ENCODE data around the gene TSPAN19. TPM values are rescaled to one million over a fixed set of nuclear protein-coding genes. Genes with fewer than 3 reads are reported as not detected.
A peak's percentile ranks its signal among the peaks of the same experiment; 100 is the strongest.

TSPAN19 gene
- total RNA-seq: not detected
- long read RNA-seq: 0 reads

DNA sequence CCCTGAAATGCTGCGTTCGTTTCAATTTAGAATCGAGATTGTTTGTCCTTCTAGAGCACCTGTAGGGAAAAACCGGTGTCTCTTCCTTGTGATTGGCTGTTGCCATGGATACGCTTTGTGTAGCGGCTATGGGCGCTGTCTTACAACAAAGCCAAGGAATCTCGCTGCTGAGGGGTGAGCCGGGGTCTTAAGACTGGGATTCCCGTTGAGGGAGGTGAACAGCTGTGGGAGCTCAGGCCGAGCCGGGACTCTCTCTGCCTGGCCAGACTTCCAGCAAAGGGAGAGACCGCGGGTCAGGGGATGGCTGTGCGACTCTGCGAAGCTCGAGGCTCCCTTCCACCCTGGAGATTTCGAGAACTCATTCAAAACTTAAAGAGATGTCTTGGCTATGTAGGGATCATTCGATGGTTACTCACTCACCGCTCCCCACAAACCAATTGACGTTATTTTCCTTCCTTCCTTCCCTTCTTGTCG, at the start of gene TSPAN19, which contains the start of gene LRRIQ1:
Gene TSPAN19 (minus strand): TSS at position 44 of the 474 bp plus-strand sequence. CDS start 6,331 bp downstream, outside the sequence.
Gene LRRIQ1 (plus strand): TSS at position 118 of the 474 bp plus-strand sequence. CDS start 1,826 bp downstream, outside the sequence.
- intact Hi-C loops (cut with DNase I): no loop called here

DNA sequence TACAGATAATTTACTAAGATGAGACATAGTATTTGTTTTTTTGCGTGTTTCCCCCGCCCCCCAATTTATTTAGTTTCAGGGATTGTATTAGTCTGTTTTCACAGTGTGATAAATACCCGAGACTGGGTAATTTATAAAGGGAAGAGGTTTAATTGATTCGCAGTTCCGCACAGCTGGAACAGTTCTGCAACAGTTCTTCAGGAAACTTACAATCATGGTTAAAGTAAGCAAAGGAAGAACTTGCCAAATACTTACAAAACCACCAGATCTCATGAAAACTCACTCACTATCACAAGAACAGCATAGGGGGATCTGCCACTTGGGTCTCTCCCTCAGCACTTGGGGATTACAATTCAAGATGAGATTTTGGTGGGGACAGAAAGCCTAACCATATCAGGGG, 49.0 kb upstream of the TSPAN19 start:
- Histone ChIP-seq H3K27ac (no peak overlapping the region), H3K36me3 (no peaks in the 10 kb centered on the region), H3K9me3 (no peaks in the 10 kb centered on the region), H3K4me1 (no peaks in the 10 kb centered on the region), H3K4me3 (no peak overlapping the region), H3K27me3 (no peaks in the 10 kb centered on the region)
- TF ChIP-seq POLR2A (IDR thresholded peaks at IDR 0.05): no peak
- TF ChIP-seq, protein P1, sequence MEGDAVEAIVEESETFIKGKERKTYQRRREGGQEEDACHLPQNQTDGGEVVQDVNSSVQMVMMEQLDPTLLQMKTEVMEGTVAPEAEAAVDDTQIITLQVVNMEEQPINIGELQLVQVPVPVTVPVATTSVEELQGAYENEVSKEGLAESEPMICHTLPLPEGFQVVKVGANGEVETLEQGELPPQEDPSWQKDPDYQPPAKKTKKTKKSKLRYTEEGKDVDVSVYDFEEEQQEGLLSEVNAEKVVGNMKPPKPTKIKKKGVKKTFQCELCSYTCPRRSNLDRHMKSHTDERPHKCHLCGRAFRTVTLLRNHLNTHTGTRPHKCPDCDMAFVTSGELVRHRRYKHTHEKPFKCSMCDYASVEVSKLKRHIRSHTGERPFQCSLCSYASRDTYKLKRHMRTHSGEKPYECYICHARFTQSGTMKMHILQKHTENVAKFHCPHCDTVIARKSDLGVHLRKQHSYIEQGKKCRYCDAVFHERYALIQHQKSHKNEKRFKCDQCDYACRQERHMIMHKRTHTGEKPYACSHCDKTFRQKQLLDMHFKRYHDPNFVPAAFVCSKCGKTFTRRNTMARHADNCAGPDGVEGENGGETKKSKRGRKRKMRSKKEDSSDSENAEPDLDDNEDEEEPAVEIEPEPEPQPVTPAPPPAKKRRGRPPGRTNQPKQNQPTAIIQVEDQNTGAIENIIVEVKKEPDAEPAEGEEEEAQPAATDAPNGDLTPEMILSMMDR (IDR thresholded peaks at IDR 0.05): no peak
- ATAC-seq (no peak), DNase-seq (no peak)
- WGBS (ENCODE audit: insufficient coverage, low coverage, low lambda C conversion rate, missing lambda C conversion rate): 56% methylated on average over 5 of the region's 5 CpGs
- intact Hi-C loops (cut with DNase I): no loop called here

More for the DNA sequence above, at the start of gene TSPAN19, which contains the start of gene LRRIQ1:
- WGBS (ENCODE audit: insufficient coverage, low coverage, low lambda C conversion rate, missing lambda C conversion rate): 5% methylated on average over 11 of the region's 22 CpGs
- DNase-seq (peak; percentile 22 to 54 (median 48)), ATAC-seq (peak; percentile 55 to 90 (median 77))
- H3K9me3 ChIP-seq: no peaks in the 10 kb centered on the region
- TF ChIP-seq, protein P1 (IDR thresholded peaks at IDR 0.05): no peak
- no peak for TF ChIP-seq POLR2A (IDR thresholded peaks at IDR 0.05)
- H3K27me3 ChIP-seq: peaks cover 0 to 10% of the 10 kb centered on the region in 2 donors
- no peaks in the 10 kb centered on the region for H3K36me3 ChIP-seq
- no peak within 1 kb of the TSS for H3K27ac ChIP-seq
- peak within 1 kb of the TSS; percentile 9 to 56 (median 30) for H3K4me3 ChIP-seq
- H3K4me1 ChIP-seq: peaks cover 0 to 5% (median 0%) of the 10 kb centered on the region in 4 donors

DNA sequence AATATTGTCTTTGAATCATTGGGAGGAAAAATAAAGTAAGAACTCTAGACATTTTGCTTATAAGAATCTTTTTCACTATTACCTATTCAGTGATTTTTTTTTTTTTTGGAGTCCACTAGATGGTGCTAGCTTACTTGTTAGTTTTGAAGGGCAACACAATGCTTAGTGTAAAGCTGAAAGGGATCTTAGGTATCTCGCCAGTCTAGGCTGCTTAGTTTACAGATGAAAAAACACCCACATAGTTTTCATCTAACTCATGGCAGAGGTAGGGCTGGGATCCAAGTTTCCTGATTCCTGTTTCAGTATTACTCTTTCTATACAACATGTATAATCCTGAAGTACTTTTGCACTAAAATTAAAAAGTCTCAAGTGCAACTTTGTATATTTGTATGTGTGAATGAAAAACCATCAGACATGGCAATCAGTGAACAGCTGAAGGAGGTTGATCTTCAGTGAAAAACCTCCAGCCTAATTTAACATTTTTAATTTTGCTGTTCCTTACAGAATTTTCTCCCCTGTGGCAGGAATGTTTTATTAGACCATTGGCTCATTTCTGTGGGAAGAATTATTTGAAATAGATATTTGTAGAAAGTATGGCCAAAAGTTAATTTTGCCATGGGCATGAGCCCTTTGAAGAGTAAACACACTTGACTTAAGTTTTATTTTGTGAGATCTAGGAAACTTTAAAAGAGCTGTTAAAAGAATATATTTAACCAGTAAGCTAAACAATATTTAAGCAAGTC, 40.8 kb upstream of the TSPAN19 start:
- Histone ChIP-seq H3K27me3 (peaks cover 0 to 5% of the 10 kb centered on the region in 2 donors), H3K4me1 (no peaks in the 10 kb centered on the region), H3K4me3 (no peak overlapping the region), H3K36me3 (no peaks in the 10 kb centered on the region), H3K9me3 (no peaks in the 10 kb centered on the region), H3K27ac (no peak overlapping the region)
- peak; percentile 70 to 90 (median 77) for ATAC-seq
- 0% methylated on average over 1 of the region's 1 CpG for WGBS (ENCODE audit: insufficient coverage, low coverage, low lambda C conversion rate, missing lambda C conversion rate)
- TF ChIP-seq POLR2A (IDR thresholded peaks at IDR 0.05): no peak
- TF ChIP-seq, protein P1 (IDR thresholded peaks at IDR 0.05): peak; percentile 19 to 55 (median 49)
- intact Hi-C loops (cut with DNase I): no loop called here
- DNase-seq: no peak

DNA sequence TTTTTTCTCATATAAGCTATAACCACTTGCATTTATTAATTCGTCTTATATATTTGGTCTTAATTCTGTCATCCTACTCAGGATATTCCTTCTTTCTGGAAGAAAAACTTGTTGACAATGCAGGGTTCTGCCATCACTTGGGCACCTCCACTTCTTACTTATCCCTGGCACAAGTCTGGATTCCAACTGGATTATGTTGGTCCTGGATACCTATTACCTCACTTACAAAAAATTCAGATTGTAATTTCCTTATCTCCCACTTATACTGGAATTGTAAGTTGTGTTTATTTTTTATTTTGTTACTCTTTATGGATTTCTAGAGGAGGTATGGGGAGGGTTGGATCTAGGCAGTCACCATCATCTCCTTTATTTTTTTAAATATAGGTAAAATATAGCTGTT, 36.7 kb upstream of the TSPAN19 start:
- Histone ChIP-seq H3K36me3 (no peaks in the 10 kb centered on the region), H3K4me1 (no peaks in the 10 kb centered on the region), H3K27me3 (peaks cover 0 to 5% of the 10 kb centered on the region in 2 donors), H3K9me3 (no peaks in the 10 kb centered on the region), H3K4me3 (no peak overlapping the region), H3K27ac (no peak overlapping the region)
- no peak for DNase-seq
- 42% methylated on average over 1 of the region's 1 CpG for WGBS (ENCODE audit: insufficient coverage, low coverage, low lambda C conversion rate, missing lambda C conversion rate)
- no peak for ATAC-seq
- TF ChIP-seq POLR2A (IDR thresholded peaks at IDR 0.05): no peak
- TF ChIP-seq, protein P1 (IDR thresholded peaks at IDR 0.05): no peak
- intact Hi-C loops (cut with DNase I): no loop called here

All from right lobe of liver (tissue), 6 donors.